ENCODE data around the gene BEST3.

DNA sequence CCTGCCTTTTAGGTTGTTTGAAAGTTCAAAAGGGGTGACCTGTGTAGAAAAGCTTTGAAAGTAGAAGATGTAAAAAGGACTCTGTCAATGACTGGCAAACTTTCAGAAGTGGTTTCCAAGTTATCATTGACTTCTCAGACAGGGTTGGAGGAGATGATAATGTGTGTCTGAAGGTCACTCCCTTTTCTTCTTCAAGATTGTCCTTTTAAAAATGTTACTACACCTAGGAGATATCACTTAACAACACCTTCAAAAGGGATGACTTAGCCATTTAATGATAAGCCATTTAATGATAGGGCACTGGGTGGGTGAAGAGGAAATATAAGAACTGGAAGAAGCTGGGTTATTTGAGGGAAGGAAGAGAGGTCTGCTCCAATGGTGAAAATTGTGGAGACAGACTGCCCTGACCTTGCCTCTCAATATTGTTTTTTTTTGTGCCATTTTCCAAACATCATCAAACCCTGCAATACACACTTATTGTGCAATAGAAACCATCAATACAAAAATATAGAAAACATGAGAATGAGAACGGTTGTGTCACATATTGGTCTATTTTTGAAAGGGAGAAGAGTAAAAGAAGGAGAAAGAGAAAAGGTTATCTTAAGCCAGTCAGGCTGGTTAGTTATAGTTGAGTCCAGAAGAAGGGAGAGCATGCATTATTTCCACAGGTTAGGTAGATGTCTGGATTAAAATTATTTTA is 38.8 kb downstream of the BEST3 start:
- TF ChIP-seq POLR2AphosphoS5 (IDR thresholded peaks at IDR 0.05) (no peak), EP300 (IDR thresholded peaks at IDR 0.05) (no peak)
